ENCODE results near the gene TSC22D3.

DNA sequence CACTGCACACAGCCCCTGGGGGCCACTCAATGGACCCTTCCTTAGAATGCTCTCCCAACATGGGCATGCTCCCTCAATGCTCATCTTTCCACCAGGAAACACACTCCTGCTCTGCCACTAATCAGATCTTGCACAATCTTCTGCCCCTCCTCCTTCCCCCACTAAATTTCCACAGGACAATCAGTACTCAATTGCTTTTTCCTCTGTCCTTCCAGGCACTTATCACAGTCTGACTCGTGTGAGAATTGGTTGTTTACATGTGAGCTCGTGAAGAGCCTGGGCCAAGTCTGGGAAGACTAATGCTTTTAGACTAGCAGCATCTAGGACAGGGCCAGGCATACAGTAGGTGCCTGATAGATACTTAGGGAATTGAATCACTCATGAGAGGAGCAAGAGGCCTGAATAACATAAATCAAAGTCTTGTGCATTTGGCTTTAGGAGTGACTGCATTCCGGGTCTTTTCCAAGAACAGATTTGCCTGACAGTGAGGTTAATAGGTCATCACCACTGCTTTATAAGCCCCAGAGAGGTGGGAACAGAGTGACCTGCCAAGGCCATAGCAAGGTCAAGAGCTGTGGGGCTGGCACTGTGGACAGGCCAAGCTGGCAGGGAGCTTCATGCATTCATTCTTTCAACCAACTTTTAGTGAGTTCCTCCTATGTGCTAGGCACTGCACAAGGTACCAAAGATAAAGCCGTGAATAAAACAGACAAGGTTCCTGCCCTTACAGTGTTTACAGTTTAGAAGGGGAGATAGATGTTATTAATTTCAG, 92.3 kb downstream of the TSC22D3 start:
- TF ChIP-seq EZH2 (IDR thresholded peaks at IDR 0.05): no peak
- TF ChIP-seq POLR2AphosphoS5 (IDR thresholded peaks at IDR 0.05; ENCODE audit: borderline replicate concordance, low read depth, low read length): no peak

Measured in SK-N-MC (cell line).